K562 (cell line): ENCODE results near the gene NAV2. TPM values are rescaled to one million over a fixed set of nuclear protein-coding genes. Genes with fewer than 3 reads are reported as not detected.

Experiments used
- DMBX1 ChIP-seq: fragments of 250-450 bp; sonication (Bioruptor Pico); IDR thresholded peaks from 2 replicates; pipeline ENCODE4 v1.8.0; 2022; ENCODE audit warnings: inconsistent platforms, mild to moderate bottlenecking, moderate library complexity, borderline replicate concordance
- FUS ChIP-seq: fragments of 200-400 bp; formaldehyde crosslinking; optimal IDR thresholded peaks from 2 replicates; pipeline ENCODE3; 2017; ENCODE audit warnings: low read depth, low read length
- GTF2A2 ChIP-seq: IDR thresholded peaks from 2 replicates; pipeline ENCODE4 v1.6.1; 2016; ENCODE audit warnings: mild to moderate bottlenecking, missing genetic modification characterization, missing compliant biosample characterization
- MYC ChIP-seq, 2 experiments: fragments of 250-450 bp in 1 of 2; sonication (Bioruptor Pico) in 1 of 2; IDR thresholded peaks; 2 replicates each; pipeline versions ENCODE4 v1.5.1 to v1.6.1; 2012 to 2021; ENCODE audit warnings: low read depth in 2 of 2, borderline replicate concordance in 1 of 2, improper control_type of control experiment in 1 of 2, low read length in 1 of 2, mild to moderate bottlenecking in 1 of 2, moderate library complexity in 1 of 2
- NFIC ChIP-seq: fragments of 450-650 bp; IDR thresholded peaks from 2 replicates; pipeline ENCODE4 v1.6.1; 2017; ENCODE audit warnings: mild to moderate bottlenecking, inconsistent platforms
- NFRKB ChIP-seq: fragments of 450-650 bp; IDR thresholded peaks from 2 replicates; pipeline ENCODE4 v1.6.1; 2016; ENCODE audit warnings: low read depth
- NR3C1 ChIP-seq: sonication (generic); formaldehyde crosslinking; IDR thresholded peaks from 2 replicates; pipeline ENCODE4 v1.8.1; 2022; ENCODE audit warnings: missing genetic modification reagents
- PCBP1 ChIP-seq: fragments of 200-400 bp; formaldehyde crosslinking; IDR thresholded peaks from 2 replicates; pipeline ENCODE4 v1.6.1; 2018; ENCODE audit warnings: mild to moderate bottlenecking, low read depth, low read length; ENCODE audit not compliant: poor library complexity, severe bottlenecking
- SOX6 ChIP-seq: fragments of 450-650 bp; IDR thresholded peaks from 2 replicates; pipeline ENCODE4 v1.6.1; 2014; ENCODE audit warnings: mild to moderate bottlenecking
- ZBTB1 ChIP-seq: sonication (generic); formaldehyde crosslinking; IDR thresholded peaks from 2 replicates; pipeline ENCODE4 v1.8.1; 2023; ENCODE audit warnings: missing genetic modification reagents, low read depth, mild to moderate bottlenecking, borderline replicate concordance
- ZSCAN32 ChIP-seq: fragments of 450-650 bp; formaldehyde crosslinking; IDR thresholded peaks from 2 replicates; pipeline ENCODE4 v1.4.0; 2020; ENCODE audit warnings: mild to moderate bottlenecking, moderate library complexity
- polyA plus RNA-seq, 8 experiments: library from polyadenylated mRNA; depleted of rRNA in 4 of 8; stranded (reverse) in 5 of 8; unstranded in 3 of 8; fragments of >200 nt; fragmentation: Nextera tagmentation in 2 of 8; fragmentation: Illumina TruSeq in 1 of 8; extraction: Ambion mirVana in 2 of 8; extraction: Trizol in 1 of 8; gene quantifications; 2 replicates each; pipeline versions ENCODE4 v1.2.1 to v1.2.3, GENCODE V29; 2011 to 2014; ENCODE audit warnings: inconsistent platforms in 1 of 8, missing spikeins in 1 of 8
- total RNA-seq, 7 experiments: library from RNA; depleted of rRNA in 6 of 7; stranded (reverse); fragments of >200 nt in 6 of 7; fragmentation: Illumina TruSeq in 2 of 7; extraction: Trizol in 2 of 7; gene quantifications; 2 replicates each; pipeline versions ENCODE4 v1.2.1 to v1.2.3, GENCODE V29; 2011 to 2021; ENCODE audit warnings: low replicate concordance in 1 of 7
- TF ChIP-seq, protein P1 (sequence below): fragments of 450-650 bp; IDR thresholded peaks from 2 replicates; pipeline ENCODE4 v1.6.1; 2014; ENCODE audit warnings: low read depth, mild to moderate bottlenecking, moderate library complexity, borderline replicate concordance
- TF ChIP-seq, protein P2 (sequence below): fragments of 200-800 bp; sonication (Bioruptor generic); IDR thresholded peaks from 2 replicates; pipeline ENCODE4 v1.6.1; 2016; ENCODE audit warnings: missing genetic modification characterization, missing compliant biosample characterization
- TF ChIP-seq, protein P3 (sequence below): sonication (generic); formaldehyde crosslinking; IDR thresholded peaks from 2 replicates; pipeline ENCODE4 v1.8.0; 2022; ENCODE audit warnings: mild to moderate bottlenecking, missing genetic modification reagents
- TF ChIP-seq, protein P4 (sequence below): fragments of 450-650 bp; IDR thresholded peaks from 2 replicates; pipeline ENCODE4 v1.6.1; 2016

NAV2 gene
- total and polyA plus RNA-seq, 9 of the 15 experiments (the other 6 are each of a cell fraction or from before 2014, with no cell fraction given), result 0.03 to 0.35 (median 0.05) TPM

DNA sequence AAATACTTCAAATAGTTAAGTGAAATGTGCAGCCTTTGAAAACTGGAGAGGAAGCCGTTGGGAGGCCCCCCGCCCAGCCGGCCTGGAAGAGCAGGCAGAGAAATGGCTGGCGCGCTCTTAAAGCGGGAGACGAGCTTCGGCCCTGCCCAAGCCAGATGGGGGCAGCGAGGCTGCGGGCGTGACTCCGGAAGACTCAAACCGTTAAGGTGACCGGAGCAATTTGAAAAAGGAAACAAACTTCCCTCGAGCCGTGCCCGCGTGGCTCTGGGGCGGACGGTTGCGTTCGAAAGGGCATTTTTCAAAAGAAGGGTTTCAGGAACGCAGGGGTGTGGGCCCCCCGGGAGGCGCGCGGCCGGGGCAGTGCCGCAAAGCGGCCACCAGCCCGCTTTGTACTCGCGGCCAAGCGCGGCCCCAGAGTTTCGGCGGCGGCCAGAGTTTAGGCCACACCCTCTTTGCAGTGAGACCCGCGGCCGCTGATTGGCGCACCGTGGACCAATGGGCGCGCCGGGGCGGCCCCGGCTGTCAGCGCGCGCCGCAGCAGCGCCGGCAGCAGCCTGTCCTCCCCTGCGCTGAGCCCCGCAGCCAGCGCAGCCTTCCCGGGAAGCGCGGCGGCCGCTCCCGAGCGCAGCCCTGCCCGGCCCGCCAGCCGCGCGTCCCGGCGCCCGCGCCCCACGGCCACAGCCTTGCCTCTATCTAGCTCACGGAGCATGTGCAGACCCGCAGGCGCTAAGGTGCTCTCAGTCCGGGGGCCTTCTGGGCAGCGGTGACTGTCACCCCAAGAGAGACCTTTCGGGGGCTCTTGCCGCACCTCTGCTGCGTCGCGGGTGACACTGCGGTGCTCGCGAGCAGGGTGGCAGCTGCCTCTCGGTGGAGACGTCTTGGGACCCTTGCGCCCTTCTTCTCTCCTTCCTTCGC is at the start of gene NAV2 (continued):
- no peak for TF ChIP-seq PCBP1
- peak; percentile 38 for TF ChIP-seq NFIC
- TF ChIP-seq, protein P1, sequence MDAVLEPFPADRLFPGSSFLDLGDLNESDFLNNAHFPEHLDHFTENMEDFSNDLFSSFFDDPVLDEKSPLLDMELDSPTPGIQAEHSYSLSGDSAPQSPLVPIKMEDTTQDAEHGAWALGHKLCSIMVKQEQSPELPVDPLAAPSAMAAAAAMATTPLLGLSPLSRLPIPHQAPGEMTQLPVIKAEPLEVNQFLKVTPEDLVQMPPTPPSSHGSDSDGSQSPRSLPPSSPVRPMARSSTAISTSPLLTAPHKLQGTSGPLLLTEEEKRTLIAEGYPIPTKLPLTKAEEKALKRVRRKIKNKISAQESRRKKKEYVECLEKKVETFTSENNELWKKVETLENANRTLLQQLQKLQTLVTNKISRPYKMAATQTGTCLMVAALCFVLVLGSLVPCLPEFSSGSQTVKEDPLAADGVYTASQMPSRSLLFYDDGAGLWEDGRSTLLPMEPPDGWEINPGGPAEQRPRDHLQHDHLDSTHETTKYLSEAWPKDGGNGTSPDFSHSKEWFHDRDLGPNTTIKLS, result peak; percentile 75; the same call in 1 of the 2 replicates
- peak; percentile 76; the same call in 1 of the 2 replicates for TF ChIP-seq ZBTB1
- peak; percentile 30 for TF ChIP-seq SOX6
- peak; percentile 43 for TF ChIP-seq FUS
- TF ChIP-seq NFRKB, result peak; percentile 84; the same call in 1 of the 2 replicates
- TF ChIP-seq, protein P2, sequence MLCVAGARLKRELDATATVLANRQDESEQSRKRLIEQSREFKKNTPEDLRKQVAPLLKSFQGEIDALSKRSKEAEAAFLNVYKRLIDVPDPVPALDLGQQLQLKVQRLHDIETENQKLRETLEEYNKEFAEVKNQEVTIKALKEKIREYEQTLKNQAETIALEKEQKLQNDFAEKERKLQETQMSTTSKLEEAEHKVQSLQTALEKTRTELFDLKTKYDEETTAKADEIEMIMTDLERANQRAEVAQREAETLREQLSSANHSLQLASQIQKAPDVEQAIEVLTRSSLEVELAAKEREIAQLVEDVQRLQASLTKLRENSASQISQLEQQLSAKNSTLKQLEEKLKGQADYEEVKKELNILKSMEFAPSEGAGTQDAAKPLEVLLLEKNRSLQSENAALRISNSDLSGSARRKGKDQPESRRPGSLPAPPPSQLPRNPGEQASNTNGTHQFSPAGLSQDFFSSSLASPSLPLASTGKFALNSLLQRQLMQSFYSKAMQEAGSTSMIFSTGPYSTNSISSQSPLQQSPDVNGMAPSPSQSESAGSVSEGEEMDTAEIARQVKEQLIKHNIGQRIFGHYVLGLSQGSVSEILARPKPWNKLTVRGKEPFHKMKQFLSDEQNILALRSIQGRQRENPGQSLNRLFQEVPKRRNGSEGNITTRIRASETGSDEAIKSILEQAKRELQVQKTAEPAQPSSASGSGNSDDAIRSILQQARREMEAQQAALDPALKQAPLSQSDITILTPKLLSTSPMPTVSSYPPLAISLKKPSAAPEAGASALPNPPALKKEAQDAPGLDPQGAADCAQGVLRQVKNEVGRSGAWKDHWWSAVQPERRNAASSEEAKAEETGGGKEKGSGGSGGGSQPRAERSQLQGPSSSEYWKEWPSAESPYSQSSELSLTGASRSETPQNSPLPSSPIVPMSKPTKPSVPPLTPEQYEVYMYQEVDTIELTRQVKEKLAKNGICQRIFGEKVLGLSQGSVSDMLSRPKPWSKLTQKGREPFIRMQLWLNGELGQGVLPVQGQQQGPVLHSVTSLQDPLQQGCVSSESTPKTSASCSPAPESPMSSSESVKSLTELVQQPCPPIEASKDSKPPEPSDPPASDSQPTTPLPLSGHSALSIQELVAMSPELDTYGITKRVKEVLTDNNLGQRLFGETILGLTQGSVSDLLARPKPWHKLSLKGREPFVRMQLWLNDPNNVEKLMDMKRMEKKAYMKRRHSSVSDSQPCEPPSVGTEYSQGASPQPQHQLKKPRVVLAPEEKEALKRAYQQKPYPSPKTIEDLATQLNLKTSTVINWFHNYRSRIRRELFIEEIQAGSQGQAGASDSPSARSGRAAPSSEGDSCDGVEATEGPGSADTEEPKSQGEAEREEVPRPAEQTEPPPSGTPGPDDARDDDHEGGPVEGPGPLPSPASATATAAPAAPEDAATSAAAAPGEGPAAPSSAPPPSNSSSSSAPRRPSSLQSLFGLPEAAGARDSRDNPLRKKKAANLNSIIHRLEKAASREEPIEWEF (CRISPR knock-in tag), result 0 out of 2 replicates have a peak, but pooled peaks have one; percentile 47
- 0 out of 2 replicates have a peak, but pooled peaks have one; percentile 13 for TF ChIP-seq MYC (IDR thresholded peaks at IDR 0.05; ENCODE audit: low read depth, low read length)
- TF ChIP-seq MYC (CRISPR knock-in tag; IDR thresholded peaks at IDR 0.05; ENCODE audit: borderline replicate concordance, low read depth), result peak; percentile 46; the same call in 1 of the 2 replicates
- peak; percentile 85; the same call in 1 of the 2 replicates for TF ChIP-seq NR3C1 (CRISPR knock-in tag)
- 0 out of 2 replicates have a peak, but pooled peaks have one; percentile 47 for TF ChIP-seq DMBX1 (CRISPR knock-in tag)
- TF ChIP-seq ZSCAN32, result 0 out of 2 replicates have a peak, but pooled peaks have one; percentile 24
- TF ChIP-seq GTF2A2 (tag), result 0 out of 2 replicates have a peak, but pooled peaks have one; percentile 25
- TF ChIP-seq, protein P3, sequence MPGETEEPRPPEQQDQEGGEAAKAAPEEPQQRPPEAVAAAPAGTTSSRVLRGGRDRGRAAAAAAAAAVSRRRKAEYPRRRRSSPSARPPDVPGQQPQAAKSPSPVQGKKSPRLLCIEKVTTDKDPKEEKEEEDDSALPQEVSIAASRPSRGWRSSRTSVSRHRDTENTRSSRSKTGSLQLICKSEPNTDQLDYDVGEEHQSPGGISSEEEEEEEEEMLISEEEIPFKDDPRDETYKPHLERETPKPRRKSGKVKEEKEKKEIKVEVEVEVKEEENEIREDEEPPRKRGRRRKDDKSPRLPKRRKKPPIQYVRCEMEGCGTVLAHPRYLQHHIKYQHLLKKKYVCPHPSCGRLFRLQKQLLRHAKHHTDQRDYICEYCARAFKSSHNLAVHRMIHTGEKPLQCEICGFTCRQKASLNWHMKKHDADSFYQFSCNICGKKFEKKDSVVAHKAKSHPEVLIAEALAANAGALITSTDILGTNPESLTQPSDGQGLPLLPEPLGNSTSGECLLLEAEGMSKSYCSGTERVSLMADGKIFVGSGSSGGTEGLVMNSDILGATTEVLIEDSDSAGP (CRISPR knock-in tag), result 0 out of 2 replicates have a peak, but pooled peaks have one; percentile 21
- TF ChIP-seq, protein P4, sequence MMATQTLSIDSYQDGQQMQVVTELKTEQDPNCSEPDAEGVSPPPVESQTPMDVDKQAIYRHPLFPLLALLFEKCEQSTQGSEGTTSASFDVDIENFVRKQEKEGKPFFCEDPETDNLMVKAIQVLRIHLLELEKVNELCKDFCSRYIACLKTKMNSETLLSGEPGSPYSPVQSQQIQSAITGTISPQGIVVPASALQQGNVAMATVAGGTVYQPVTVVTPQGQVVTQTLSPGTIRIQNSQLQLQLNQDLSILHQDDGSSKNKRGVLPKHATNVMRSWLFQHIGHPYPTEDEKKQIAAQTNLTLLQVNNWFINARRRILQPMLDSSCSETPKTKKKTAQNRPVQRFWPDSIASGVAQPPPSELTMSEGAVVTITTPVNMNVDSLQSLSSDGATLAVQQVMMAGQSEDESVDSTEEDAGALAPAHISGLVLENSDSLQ, result peak; percentile 49
